ENCODE measurements around the gene PPIL3.

The PPIL3 gene

DNA sequence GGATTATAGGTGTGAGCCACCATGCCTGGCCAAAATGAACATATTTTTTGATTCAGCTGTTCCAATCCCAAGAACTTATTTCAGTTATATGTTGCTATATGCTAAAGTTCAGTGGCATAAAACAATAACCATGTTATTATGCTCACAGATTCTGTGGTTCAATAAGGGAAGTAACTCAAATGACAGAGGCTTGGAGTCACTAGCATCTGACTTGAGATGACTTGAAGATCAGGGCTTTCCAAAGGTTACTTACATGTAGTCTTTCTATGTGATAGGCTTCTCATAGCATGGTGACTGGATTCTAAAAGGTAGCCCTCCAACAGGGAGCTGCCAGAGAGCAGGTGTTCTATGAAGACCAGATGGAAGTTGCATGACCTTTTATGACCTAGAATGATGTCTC is 41.6 kb downstream of the PPIL3 start:
- TF ChIP-seq, protein P1, sequence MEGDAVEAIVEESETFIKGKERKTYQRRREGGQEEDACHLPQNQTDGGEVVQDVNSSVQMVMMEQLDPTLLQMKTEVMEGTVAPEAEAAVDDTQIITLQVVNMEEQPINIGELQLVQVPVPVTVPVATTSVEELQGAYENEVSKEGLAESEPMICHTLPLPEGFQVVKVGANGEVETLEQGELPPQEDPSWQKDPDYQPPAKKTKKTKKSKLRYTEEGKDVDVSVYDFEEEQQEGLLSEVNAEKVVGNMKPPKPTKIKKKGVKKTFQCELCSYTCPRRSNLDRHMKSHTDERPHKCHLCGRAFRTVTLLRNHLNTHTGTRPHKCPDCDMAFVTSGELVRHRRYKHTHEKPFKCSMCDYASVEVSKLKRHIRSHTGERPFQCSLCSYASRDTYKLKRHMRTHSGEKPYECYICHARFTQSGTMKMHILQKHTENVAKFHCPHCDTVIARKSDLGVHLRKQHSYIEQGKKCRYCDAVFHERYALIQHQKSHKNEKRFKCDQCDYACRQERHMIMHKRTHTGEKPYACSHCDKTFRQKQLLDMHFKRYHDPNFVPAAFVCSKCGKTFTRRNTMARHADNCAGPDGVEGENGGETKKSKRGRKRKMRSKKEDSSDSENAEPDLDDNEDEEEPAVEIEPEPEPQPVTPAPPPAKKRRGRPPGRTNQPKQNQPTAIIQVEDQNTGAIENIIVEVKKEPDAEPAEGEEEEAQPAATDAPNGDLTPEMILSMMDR (IDR thresholded peaks at IDR 0.05; ENCODE audit: low read depth, low read length, missing control alignments): no peak
- no peak for DNase-seq (ENCODE audit: extremely low read depth, low read depth)
- no peak overlapping the region for H3K4me3 ChIP-seq (replicated peaks; ENCODE audit: low read depth, low read length)

DNA sequence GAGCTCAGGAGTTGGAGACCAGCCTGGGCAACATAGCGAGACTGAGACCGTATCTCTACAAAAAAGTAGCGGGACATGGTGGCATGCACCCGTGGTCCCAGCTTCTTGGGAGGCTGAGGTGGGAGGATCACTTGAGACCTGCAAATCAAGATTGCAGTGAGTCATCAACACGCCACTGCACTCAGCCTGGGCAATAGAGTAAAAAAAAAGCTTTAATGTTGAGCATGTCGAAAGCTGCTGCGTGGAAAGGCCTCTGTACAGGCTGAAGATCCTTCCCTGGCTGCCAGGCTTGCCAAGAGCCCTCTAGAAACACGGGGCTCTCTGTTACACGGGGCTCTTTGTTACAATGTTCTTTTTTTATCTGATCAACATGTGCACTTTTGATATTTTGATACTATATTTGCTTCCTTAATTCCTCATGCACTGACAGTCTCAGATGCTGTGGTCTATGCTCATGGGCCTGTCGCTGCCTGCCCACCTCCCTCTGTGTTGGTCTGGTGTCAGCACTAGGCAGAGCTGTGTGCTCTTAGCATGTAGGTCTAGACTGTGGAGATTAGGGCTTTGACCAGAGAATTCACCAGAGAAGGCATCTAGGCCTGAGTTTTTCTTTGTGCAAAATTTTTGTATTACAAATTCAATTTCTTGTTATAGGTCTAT is 43.1 kb downstream of the PPIL3 start:
- TF ChIP-seq, protein P1 (IDR thresholded peaks at IDR 0.05; ENCODE audit: low read depth, low read length, missing control alignments): no peak
- no peak overlapping the region for H3K4me3 ChIP-seq (replicated peaks; ENCODE audit: low read depth, low read length)
- no peak for DNase-seq (ENCODE audit: extremely low read depth, low read depth)

DNA sequence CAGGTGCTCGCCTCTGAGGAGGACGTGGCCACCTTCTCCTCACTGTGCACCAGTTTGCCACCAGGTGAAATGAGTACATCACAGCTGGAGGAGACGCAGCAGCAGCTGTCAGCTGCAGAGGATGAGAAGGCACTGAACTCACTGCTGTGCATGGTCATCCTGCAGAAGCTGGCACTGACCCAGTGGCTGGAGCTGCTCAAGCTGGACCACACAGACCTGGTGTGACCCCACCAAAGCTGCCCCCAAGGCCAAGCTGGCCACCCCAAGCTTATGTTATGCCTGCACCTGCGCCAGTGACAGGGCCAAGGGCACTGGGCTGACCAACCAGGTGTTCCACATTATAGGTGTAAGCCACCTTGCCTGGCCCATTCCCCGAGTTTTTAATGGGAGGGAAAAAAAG is 43.7 kb downstream of the PPIL3 start:
- no peak for DNase-seq (ENCODE audit: extremely low read depth, low read depth)
- TF ChIP-seq, protein P1 (IDR thresholded peaks at IDR 0.05; ENCODE audit: low read depth, low read length, missing control alignments): no peak
- no peak overlapping the region for H3K4me3 ChIP-seq (replicated peaks; ENCODE audit: low read depth, low read length)

DNA sequence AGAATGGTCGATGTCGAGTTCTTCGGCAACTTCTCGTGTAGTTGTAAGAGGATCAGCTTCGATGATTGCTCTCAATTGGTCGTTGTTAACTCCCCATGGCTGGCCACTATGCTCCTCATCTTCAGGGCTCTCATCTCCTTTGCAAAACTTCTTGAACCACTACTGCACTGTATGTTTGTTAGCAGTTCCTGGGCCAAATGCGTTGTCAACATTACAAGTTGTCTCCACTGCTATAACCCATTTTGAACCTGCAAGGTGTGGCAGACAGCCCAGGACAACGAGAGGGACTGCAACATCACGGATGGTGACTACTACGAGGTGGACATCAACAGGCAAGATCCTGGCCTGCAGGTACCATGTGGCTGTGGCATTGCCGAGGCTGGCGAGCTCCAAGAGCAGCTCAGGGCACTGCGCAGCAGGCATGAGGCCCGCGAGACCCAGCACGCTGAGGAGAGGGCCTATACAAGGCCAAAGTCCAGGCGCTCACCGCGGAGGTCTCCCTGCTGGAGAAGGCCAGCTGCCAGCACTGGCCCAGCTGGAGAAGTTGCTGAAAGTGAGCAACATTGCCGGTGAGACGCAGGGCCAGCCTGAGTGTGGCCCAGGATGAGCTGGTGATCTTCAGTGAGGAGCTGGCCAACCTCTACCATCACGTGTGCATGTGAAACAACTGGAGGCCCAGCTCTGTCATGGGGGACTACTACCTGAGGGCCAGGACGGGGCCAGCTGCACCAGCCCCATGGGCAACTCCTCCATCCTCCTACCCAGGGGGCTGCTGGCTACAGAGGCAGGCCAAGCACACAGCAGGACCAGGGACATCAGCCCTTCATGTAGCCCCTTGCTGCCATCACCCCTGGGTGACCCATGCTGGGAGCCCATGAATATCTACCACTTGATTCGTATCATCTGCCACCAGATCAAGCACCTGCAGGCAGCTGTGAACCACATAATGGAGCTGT is 44.6 kb downstream of the PPIL3 start:
- TF ChIP-seq, protein P1 (IDR thresholded peaks at IDR 0.05; ENCODE audit: low read depth, low read length, missing control alignments): no peak
- H3K4me3 ChIP-seq (replicated peaks; ENCODE audit: low read depth, low read length): no peak overlapping the region
- DNase-seq (ENCODE audit: extremely low read depth, low read depth): no peak

DNA sequence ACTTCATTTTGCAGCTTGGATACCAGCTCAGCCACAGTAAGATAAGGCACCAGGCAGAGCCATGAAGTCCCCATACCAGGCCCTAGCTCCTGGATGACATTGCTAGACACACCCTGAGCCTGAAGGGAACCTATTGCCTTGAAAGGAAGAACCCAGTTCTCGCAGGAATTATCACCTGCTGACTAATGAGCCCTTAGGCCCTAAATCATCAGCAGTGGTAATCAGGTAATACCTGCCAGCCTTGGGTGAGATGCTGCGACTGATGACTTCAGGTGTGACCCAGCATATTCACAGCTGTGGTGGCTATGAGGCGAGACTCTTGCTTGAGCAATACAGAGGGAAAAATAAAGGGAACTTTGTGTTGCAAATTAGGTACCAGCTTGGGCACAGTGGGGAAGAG is 49.4 kb downstream of the PPIL3 start:
- no peak overlapping the region for H3K4me3 ChIP-seq (replicated peaks; ENCODE audit: low read depth, low read length)
- no peak for DNase-seq (ENCODE audit: extremely low read depth, low read depth)
- TF ChIP-seq, protein P1 (IDR thresholded peaks at IDR 0.05; ENCODE audit: low read depth, low read length, missing control alignments): no peak

DNA sequence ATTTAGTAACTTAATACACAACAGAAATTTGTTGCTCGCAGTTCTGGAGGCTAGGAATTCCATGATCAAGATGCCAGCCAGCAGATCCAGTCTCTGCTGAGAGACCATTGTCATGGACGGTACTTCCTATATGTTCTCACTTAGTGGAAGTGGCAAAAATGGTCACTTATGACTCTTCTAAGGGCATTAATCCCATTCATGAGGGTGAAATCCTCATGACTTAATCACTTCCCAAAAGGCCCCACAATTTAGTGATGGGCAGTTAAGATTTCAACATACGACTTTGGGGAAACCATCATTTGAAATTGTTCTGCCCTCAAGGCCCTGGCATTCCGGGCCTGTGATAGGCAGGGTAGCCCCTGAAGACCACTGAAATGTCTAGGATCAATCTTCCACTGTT is 54.2 kb downstream of the PPIL3 start:
- TF ChIP-seq, protein P1 (IDR thresholded peaks at IDR 0.05; ENCODE audit: low read depth, low read length, missing control alignments): no peak
- no peak for DNase-seq (ENCODE audit: extremely low read depth, low read depth)
- H3K4me3 ChIP-seq (replicated peaks; ENCODE audit: low read depth, low read length): no peak overlapping the region
